ENCODE data around the gene ZFYVE9. TPM values are rescaled to one million over a fixed set of nuclear protein-coding genes. Genes with fewer than 3 reads are reported as not detected.

ZFYVE9 gene
- polyA plus RNA-seq, 3 donors = 0.09 TPM; not detected in 2

GRCh38 chr1:52364235-52364839, 222.4 kb downstream of the ZFYVE9 start:
- Histone ChIP-seq H3K79me2 (ENCODE audit: insufficient read depth, low read length) (peaks cover 32% of the 10 kb centered on the region), H3K4me2 (replicated peaks; ENCODE audit: extremely low read depth, low read length, poor library complexity, severe bottlenecking) (peak overlapping the region; percentile 97), H3K9me3 (replicated peaks in 1 of 2; ENCODE audit: control insufficient read depth in 1 of 2, insufficient read depth in 1 of 2, low read length in 2 of 2) (no peaks in the 10 kb centered on the region), H3K4me1 (ENCODE audit: control insufficient read depth in 1 of 2, insufficient read depth in 2 of 2, low read length in 2 of 2) (peaks cover 23 to 30% of the 10 kb centered on the region in 2 donors), H3K36me3 (replicated peaks in 1 of 2; ENCODE audit: control insufficient read depth in 1 of 2, insufficient read depth in 2 of 2, low read length in 2 of 2) (peaks cover 34 to 47% of the 10 kb centered on the region in 2 donors), H4K20me1 (ENCODE audit: insufficient read depth, low read length) (peaks cover 13% of the 10 kb centered on the region), H3K4me3 (replicated peaks in 1 of 3; ENCODE audit: low read depth in 2 of 3, low read length in 3 of 3) (peak overlapping the region in 1 of 3 experiments; percentile 95), H2AFZ (ENCODE audit: insufficient read depth, low read depth, low read length, poor library complexity, severe bottlenecking) (no peak overlapping the region), H3K27ac (ENCODE audit: low read depth in 1 of 2, low read length in 2 of 2) (peak overlapping the region in 1 of 2 donors; percentile 93), H3K9ac (ENCODE audit: insufficient read depth, low read length, poor library complexity, severe bottlenecking) (no peak overlapping the region), H3K27me3 (ENCODE audit: control insufficient read depth in 2 of 2, insufficient read depth in 2 of 2, low read length in 2 of 2) (peaks cover 0 to 16% of the 10 kb centered on the region in 2 donors)
- H3K4me3 Mint-ChIP-seq = no peak overlapping the region
- TF ChIP-seq CTCF (IDR thresholded peaks at IDR 0.05) = no peak
- H3K9me3 Mint-ChIP-seq = peaks cover 0 to 2% (median 0%) of the 10 kb centered on the region in 7 donors
- WGBS (ENCODE audit: insufficient coverage) = 94% methylated on average over 5 of the region's 5 CpGs
- no peak for DNase-seq
- H3K27me3 Mint-ChIP-seq (ENCODE audit: low read depth in 3 of 3) = peaks cover 11 to 17% (median 12%) of the 10 kb centered on the region in 3 donors
- peaks cover 34 to 44% of the 10 kb centered on the region in 2 donors for H3K36me3 Mint-ChIP-seq
- H3K27ac Mint-ChIP-seq = peak overlapping the region in 5 of 7 donors; percentile 53 to 97 (median 96)
- peaks cover 25% of the 10 kb centered on the region for H3K4me1 Mint-ChIP-seq
- intact Hi-C loops (cut with micrococcal nuclease) = loop anchor here (2.0 kb wide), 2 partner anchors 40 to 308 kb away; partner anchors contain the start of genes BTF3L4 (in 1 of the 2), ORC1 (in 1 of the 2) and PRPF38A (in 1 of the 2)

- TF ChIP-seq CTCF (IDR thresholded peaks at IDR 0.05) = no peak
- Mint-ChIP-seq H3K4me3 (peak overlapping the region; percentile 96 to 98), H3K9me3 (peaks cover 0 to 2% (median 0%) of the 10 kb centered on the region in 7 donors), H3K4me1 (peaks cover 25% of the 10 kb centered on the region), H3K36me3 (peaks cover 33 to 39% of the 10 kb centered on the region in 2 donors), H3K27ac (peak overlapping the region; percentile 94 to 97 (median 97)), H3K27me3 (ENCODE audit: low read depth in 3 of 3) (peaks cover 11 to 17% (median 12%) of the 10 kb centered on the region in 3 donors)
- H2AFZ ChIP-seq (ENCODE audit: insufficient read depth, low read depth, low read length, poor library complexity, severe bottlenecking) = peak overlapping the region; percentile 80
- intact Hi-C loops (cut with micrococcal nuclease) = loop anchor here (1.0 to 2.0 kb wide), 3 partner anchors 39 to 308 kb away; partner anchors contain the start of genes ORC1 (in 2 of the 2), PRPF38A (in 2 of the 2) and BTF3L4 (in 1 of the 2)
- peaks cover 0 to 16% of the 10 kb centered on the region in 2 donors for H3K27me3 ChIP-seq (ENCODE audit: control insufficient read depth in 2 of 2, insufficient read depth in 2 of 2, low read length in 2 of 2)
- H3K79me2 ChIP-seq (ENCODE audit: insufficient read depth, low read length) = peaks cover 32% of the 10 kb centered on the region
- peak; percentile 56 to 83 (median 67) for DNase-seq
- peak overlapping the region; percentile 97 for H3K4me2 ChIP-seq (replicated peaks; ENCODE audit: extremely low read depth, low read length, poor library complexity, severe bottlenecking)
- peaks cover 25 to 38% of the 10 kb centered on the region in 2 donors for H3K36me3 ChIP-seq (replicated peaks in 1 of 2; ENCODE audit: control insufficient read depth in 1 of 2, insufficient read depth in 2 of 2, low read length in 2 of 2)
- H3K4me3 ChIP-seq (replicated peaks in 1 of 3; ENCODE audit: low read depth in 2 of 3, low read length in 3 of 3) = peak overlapping the region; percentile 80 to 95 (median 90)
- H3K9me3 ChIP-seq (replicated peaks in 1 of 2; ENCODE audit: control insufficient read depth in 1 of 2, insufficient read depth in 1 of 2, low read length in 2 of 2) = no peaks in the 10 kb centered on the region
- H3K27ac ChIP-seq (ENCODE audit: low read depth in 1 of 2, low read length in 2 of 2) = peak overlapping the region; percentile 73 to 93
- H4K20me1 ChIP-seq (ENCODE audit: insufficient read depth, low read length) = peaks cover 13% of the 10 kb centered on the region
- H3K9ac ChIP-seq (ENCODE audit: insufficient read depth, low read length, poor library complexity, severe bottlenecking) = peak overlapping the region; percentile 96
- WGBS (ENCODE audit: insufficient coverage) = under 1% methylated on average over 19 of the region's 22 CpGs
- peaks cover 23 to 30% of the 10 kb centered on the region in 2 donors for H3K4me1 ChIP-seq (ENCODE audit: control insufficient read depth in 1 of 2, insufficient read depth in 2 of 2, low read length in 2 of 2)
These were observed 223.3 kb downstream of the ZFYVE9 start for GRCh38 chr1:52365071-52365745.
